GM18526 (cell line): ENCODE measurements around the gene C11orf16.

ENCODE experiments used
- POLR2A ChIP-seq: IDR thresholded peaks from 3 replicates; pipeline ENCODE4 v1.6.1; 2011; ENCODE audit not compliant: insufficient read length; ENCODE audit errors: extremely low read depth

The C11orf16 gene

GRCh38 chr11:8870411-8871170 lies 62.2 kb downstream of the C11orf16 start:
- no peak for TF ChIP-seq POLR2A
